Upper lobe of left lung (tissue), 6 donors: ENCODE results near the gene HEATR1. TPM values are rescaled to one million over a fixed set of nuclear protein-coding genes. Genes with fewer than 3 reads are reported as not detected.

Experiments used
- ATAC-seq, 2 donors: fragments of 200-7000 bp; cut with Tn5 transposase; one replicate each; pipeline ENCODE4 v1.9.1; 2022; ENCODE audit warnings: mild to moderate bottlenecking in 2 of 2, moderate library complexity in 2 of 2; ENCODE audit not compliant: low FRiP score in 2 of 2
- DNase-seq, 2 donors: peaks; one replicate each; pipeline ENCODE4 v3.0.0-alpha.2; 2019 to 2020
- H3K27ac ChIP-seq, 4 donors: fragments of 200-600 bp; sonication (generic); one replicate each; pipeline ENCODE4 v1.5.1; 2016 to 2019
- H3K27me3 ChIP-seq, 4 donors: fragments of 200-600 bp; sonication (generic); one replicate each; pipeline ENCODE4 v1.5.1; 2017 to 2019
- H3K36me3 ChIP-seq, 4 donors: fragments of 200-600 bp; sonication (generic); one replicate each; pipeline ENCODE4 v1.5.1; 2016 to 2019
- H3K4me1 ChIP-seq, 4 donors: fragments of 200-600 bp; sonication (generic); one replicate each; pipeline ENCODE4 v1.5.1; 2018 to 2019
- H3K4me3 ChIP-seq, 4 donors: fragments of 200-600 bp; sonication (generic); one replicate each; pipeline ENCODE4 v1.5.1; 2017 to 2019; ENCODE audit warnings: mild to moderate bottlenecking in 2 of 4, moderate library complexity in 1 of 4
- H3K9me3 ChIP-seq, 4 donors: fragments of 200-600 bp; sonication (generic); one replicate each; pipeline ENCODE4 v1.5.1; 2018 to 2019
- EP300 ChIP-seq, 4 donors: sonication (generic); formaldehyde crosslinking; IDR thresholded peaks; one replicate each; pipeline ENCODE4 v1.5.1; 2017; ENCODE audit warnings: antibody characterized with exemption in 4 of 4, control low read depth in 2 of 4
- POLR2A ChIP-seq, 4 donors: fragments of 450-650 bp; IDR thresholded peaks; one replicate each; pipeline ENCODE4 v1.5.1; 2016 to 2017; ENCODE audit warnings: antibody characterized with exemption in 4 of 4, mild to moderate bottlenecking in 2 of 4
- POLR2AphosphoS5 ChIP-seq, 2 donors: sonication (generic); formaldehyde crosslinking; IDR thresholded peaks; one replicate each; pipeline ENCODE4 v1.5.1; 2017; ENCODE audit warnings: antibody characterized with exemption in 2 of 2
- WGBS, 2 donors: methylation state at CpG; one replicate each; pipeline ENCODE4 v1.1.5; 2017 to 2018; 5-methylcytosine and 5-hydroxymethylcytosine counted together
- total RNA-seq, 6 donors: library from RNA; depleted of rRNA in 4 of 6; stranded (reverse); fragments of >200 nt in 4 of 6; gene quantifications; one replicate each; pipeline versions ENCODE4 v1.1.0 to v1.2.1, GENCODE V29; 2016 to 2021
- TF ChIP-seq, protein P1 (sequence below), 6 experiments: fragments of 450-650 bp in 4 of 6; fragments of 200-600 bp in 2 of 6; sonication (generic) in 2 of 6; IDR thresholded peaks; one replicate each; pipeline ENCODE4 v1.5.1; 2016 to 2019; ENCODE audit warnings: antibody characterized with exemption in 6 of 6
- donor health status: DM: no; HTN: no; CAD: no; lungs with moderate emphysema.
- donor health status: DM: no; HTN: yes; CAD: no; lungs with severe emphysema.

The HEATR1 gene
- total RNA-seq, 6 donors from 2014 or later, result 9.0 to 27.5 (median 18.5) TPM

DNA sequence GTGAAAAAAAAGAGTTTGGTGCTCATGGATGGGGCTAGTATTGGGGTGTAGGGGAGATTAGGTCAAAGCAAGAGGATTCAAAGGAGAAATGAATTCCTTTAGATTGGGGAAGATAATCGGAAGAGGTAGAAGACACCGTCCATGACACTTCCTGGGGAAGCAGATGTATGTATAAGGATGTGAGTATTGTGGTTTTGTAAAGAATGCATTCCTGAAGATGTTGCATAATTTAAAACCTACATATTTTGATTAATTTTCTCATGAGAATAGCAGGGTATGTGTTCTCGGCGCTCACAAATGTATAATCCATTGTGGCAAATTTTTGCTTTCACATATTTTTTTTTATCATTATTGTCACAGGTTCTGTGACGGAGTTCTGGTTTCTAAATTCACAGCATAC, 86.0 kb downstream of the HEATR1 start:
- H3K4me1 ChIP-seq, result peaks cover 0 to 11% (median 5%) of the 10 kb centered on the region in 4 donors
- TF ChIP-seq POLR2AphosphoS5 (IDR thresholded peaks at IDR 0.05) (no peak), EP300 (IDR thresholded peaks at IDR 0.05) (no peak), POLR2A (IDR thresholded peaks at IDR 0.05) (no peak)
- TF ChIP-seq, protein P1, sequence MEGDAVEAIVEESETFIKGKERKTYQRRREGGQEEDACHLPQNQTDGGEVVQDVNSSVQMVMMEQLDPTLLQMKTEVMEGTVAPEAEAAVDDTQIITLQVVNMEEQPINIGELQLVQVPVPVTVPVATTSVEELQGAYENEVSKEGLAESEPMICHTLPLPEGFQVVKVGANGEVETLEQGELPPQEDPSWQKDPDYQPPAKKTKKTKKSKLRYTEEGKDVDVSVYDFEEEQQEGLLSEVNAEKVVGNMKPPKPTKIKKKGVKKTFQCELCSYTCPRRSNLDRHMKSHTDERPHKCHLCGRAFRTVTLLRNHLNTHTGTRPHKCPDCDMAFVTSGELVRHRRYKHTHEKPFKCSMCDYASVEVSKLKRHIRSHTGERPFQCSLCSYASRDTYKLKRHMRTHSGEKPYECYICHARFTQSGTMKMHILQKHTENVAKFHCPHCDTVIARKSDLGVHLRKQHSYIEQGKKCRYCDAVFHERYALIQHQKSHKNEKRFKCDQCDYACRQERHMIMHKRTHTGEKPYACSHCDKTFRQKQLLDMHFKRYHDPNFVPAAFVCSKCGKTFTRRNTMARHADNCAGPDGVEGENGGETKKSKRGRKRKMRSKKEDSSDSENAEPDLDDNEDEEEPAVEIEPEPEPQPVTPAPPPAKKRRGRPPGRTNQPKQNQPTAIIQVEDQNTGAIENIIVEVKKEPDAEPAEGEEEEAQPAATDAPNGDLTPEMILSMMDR (IDR thresholded peaks at IDR 0.05), result no peak
- H3K4me3 ChIP-seq, result no peak overlapping the region
- no peaks in the 10 kb centered on the region for H3K36me3 ChIP-seq
- H3K9me3 ChIP-seq, result no peaks in the 10 kb centered on the region
- DNase-seq, result no peak
- no peak overlapping the region for H3K27ac ChIP-seq
- ATAC-seq, result no peak
- H3K27me3 ChIP-seq, result no peaks in the 10 kb centered on the region
- 56 to 59% methylated on average over 5 of the region's 5 CpGs for WGBS, 2 donors

DNA sequence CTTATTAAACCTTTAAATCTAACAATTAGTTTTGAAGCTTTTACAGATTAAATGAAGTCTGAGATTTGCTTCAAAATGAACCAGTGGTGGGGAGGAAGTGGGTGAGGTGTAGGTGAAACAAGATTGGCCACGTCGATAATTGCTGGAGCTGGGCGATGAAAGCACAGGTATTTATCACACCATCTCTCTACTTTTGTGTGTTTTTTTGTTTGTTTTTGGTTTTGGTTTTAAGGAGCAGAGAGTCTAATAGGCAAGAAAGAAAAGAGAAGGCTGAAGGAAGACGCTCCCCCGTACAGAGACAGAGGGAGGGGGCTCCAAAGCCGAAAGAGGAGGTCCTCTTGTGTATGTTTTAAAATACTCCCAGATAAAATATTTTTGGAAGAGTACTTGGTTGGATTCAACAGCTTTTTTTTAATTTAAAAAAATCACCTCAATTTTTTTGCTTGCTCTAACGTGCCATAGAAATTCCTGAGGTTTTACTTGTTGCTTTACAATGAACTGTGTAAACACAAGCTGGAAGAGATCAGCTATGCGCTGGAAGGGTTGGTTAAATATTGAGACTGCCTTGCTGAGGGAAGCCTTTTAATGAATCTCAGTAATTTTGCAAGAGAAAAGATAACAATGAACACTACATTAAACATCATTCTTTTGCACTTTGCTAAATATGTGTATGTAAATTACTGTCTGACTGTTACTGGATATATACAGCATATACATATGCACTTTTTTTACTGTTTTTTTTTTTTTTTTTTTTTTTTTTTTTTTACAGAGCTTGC, 87.2 kb downstream of the HEATR1 start:
- Histone ChIP-seq H3K27me3 (no peaks in the 10 kb centered on the region), H3K4me1 (peaks cover 0 to 6% (median 2%) of the 10 kb centered on the region in 4 donors), H3K36me3 (no peaks in the 10 kb centered on the region), H3K9me3 (no peaks in the 10 kb centered on the region), H3K27ac (peak overlapping the region in 2 of 4 donors; percentile 18 to 73), H3K4me3 (no peak overlapping the region)
- ATAC-seq (no peak), DNase-seq (no peak)
- 37 to 44% methylated on average over 8 of the region's 8 CpGs for WGBS, 2 donors
- TF ChIP-seq POLR2A (IDR thresholded peaks at IDR 0.05), result no peak
- TF ChIP-seq, protein P1 (IDR thresholded peaks at IDR 0.05), result no peak

DNA sequence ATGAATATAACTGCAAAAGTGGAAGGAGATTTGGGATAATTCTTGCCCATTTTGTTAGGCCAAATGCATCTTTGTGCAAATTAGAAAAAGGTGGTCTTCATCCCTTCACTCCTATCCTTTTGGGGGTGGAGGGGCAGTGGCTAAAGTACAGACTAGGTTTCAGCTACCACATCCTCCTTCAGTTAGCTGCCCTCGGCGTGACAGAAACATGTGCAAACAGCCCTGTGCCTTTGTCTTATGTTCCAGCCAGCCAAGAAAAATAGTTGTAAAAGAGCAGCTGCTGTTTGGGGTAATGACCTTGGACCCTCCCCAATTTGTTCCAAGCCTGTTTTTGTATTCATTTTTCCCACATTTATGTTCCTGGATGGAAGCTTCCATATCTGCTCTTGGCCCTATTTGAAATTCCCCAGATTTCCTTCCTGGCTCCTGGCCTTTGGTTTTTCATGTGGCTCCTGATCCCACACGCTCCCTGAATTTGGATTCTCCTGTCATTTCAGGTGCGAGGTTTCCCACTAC, 88.8 kb downstream of the HEATR1 start:
- H3K9me3 ChIP-seq, result no peaks in the 10 kb centered on the region
- H3K4me3 ChIP-seq, result no peak overlapping the region
- no peaks in the 10 kb centered on the region for H3K36me3 ChIP-seq
- ATAC-seq (no peak), DNase-seq (no peak)
- H3K27ac ChIP-seq, result peak overlapping the region in 1 of 4 donors; percentile 27
- no peak for TF ChIP-seq POLR2A (IDR thresholded peaks at IDR 0.05)
- TF ChIP-seq, protein P1 (IDR thresholded peaks at IDR 0.05), result no peak
- no peak for TF ChIP-seq POLR2AphosphoS5 (IDR thresholded peaks at IDR 0.05)
- TF ChIP-seq EP300 (IDR thresholded peaks at IDR 0.05), result no peak
- WGBS, 2 donors, result 70 to 72% methylated on average over 4 of the region's 4 CpGs
- peaks cover 0 to 6% (median 2%) of the 10 kb centered on the region in 4 donors for H3K4me1 ChIP-seq
- H3K27me3 ChIP-seq, result no peaks in the 10 kb centered on the region

DNA sequence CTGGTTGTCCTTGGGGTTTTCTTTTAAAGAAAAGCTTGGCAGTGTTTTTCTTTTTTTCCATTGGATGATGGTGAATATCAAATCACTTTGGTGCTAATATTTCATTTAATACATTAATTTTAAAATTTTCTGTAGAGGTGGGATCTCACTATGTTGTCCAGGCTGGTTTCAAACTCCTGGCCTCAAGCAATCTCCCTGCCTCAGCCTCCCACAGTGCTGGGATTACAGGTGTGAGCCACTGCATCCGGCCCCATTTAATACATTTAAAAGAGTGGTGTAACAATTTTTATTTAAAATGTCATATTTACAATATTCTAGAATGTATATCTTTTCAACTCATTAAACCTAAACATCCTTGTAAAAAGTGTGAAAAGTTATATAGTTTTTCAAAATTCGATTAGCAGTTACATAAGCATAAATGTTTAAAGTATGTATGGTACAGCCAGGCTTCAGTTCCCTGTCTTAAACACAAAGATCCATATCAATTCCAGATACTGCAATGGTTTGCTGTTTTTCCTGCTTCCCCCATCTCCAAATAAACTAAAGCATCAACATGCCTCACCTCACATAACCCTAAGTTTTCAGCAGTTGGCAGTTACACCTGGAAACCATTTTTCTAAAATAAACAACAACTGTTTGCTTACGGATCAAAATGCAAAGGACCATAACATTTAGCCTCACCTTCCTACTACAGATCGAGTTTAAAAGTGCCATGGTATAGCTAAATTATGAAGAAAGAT, 89.4 kb downstream of the HEATR1 start:
- DNase-seq, result no peak
- Histone ChIP-seq H3K36me3 (no peaks in the 10 kb centered on the region), H3K27ac (no peak overlapping the region), H3K4me1 (peaks cover 0 to 6% (median 2%) of the 10 kb centered on the region in 4 donors), H3K9me3 (no peaks in the 10 kb centered on the region), H3K27me3 (no peaks in the 10 kb centered on the region), H3K4me3 (no peak overlapping the region)
- WGBS, 2 donors, result 61 to 80% methylated on average over 4 of the region's 4 CpGs
- ATAC-seq, result no peak
- TF ChIP-seq, protein P1 (IDR thresholded peaks at IDR 0.05), result no peak
- no peak for TF ChIP-seq POLR2A (IDR thresholded peaks at IDR 0.05)
- no peak for TF ChIP-seq EP300 (IDR thresholded peaks at IDR 0.05)
- TF ChIP-seq POLR2AphosphoS5 (IDR thresholded peaks at IDR 0.05), result no peak
